Measurements from ENCODE around the gene URM1.

GRCh38 chr9:128420651-128421481 is 49.7 kb downstream of the URM1 start, which contains the start of gene CERCAM:
- no peak; the same call in 1 of the 2 replicates for TF ChIP-seq POLR2AphosphoS5 (IDR thresholded peaks at IDR 0.05; ENCODE audit: low read depth, low read length)
- TF ChIP-seq TAF1 (IDR thresholded peaks at IDR 0.05; ENCODE audit: borderline replicate concordance, insufficient read depth, low read length), result no peak
- no peak for TF ChIP-seq SIN3A (IDR thresholded peaks at IDR 0.05; ENCODE audit: borderline replicate concordance, insufficient read depth, low read length)

Measured in PFSK-1 (cell line).